ENCODE data around the gene RIN2.

RIN2 gene

GRCh38 chr20:19714579-19714840, 43.5 kb upstream of the RIN2 start:
- H3K27ac ChIP-seq, result no peak overlapping the region
- no peak for TF ChIP-seq CTCF (conservative IDR thresholded peaks at IDR 0.05; ENCODE audit: low read depth)
- ChIA-PET POLR2A (ENCODE audit: low non-redundant PET) (interaction anchor here (0.6 kb wide), 1 partner anchor 284 kb away, joined by 3 read pairs; no protein-coding TSS in a partner anchor), CTCF (interaction anchor here (0.6 to 0.8 kb wide), 2 partner anchors 27 to 526 kb away, joined by 3 read pairs; no protein-coding TSS in a partner anchor)
- no peak for DNase-seq (ENCODE audit: low spot score)

- TF ChIP-seq CTCF (conservative IDR thresholded peaks at IDR 0.05; ENCODE audit: low read depth), result no peak
- DNase-seq (ENCODE audit: low spot score), result no peak
- H3K27ac ChIP-seq, result no peak overlapping the region
- ChIA-PET POLR2A (ENCODE audit: low non-redundant PET) (no interaction called here), CTCF (no interaction called here)
Measured at GRCh38 chr20:19715986-19716385, 42.1 kb upstream of the RIN2 start.

GRCh38 chr20:19718880-19719279, 39.2 kb upstream of the RIN2 start:
- ChIA-PET POLR2A (ENCODE audit: low non-redundant PET) (no interaction called here), CTCF (no interaction called here)
- DNase-seq (ENCODE audit: low spot score), result no peak
- TF ChIP-seq CTCF (conservative IDR thresholded peaks at IDR 0.05; ENCODE audit: low read depth), result no peak
- no peak overlapping the region for H3K27ac ChIP-seq

- ChIA-PET CTCF (no interaction called here), POLR2A (ENCODE audit: low non-redundant PET) (no interaction called here)
- DNase-seq (ENCODE audit: low spot score), result no peak
- no peak for TF ChIP-seq CTCF (conservative IDR thresholded peaks at IDR 0.05; ENCODE audit: low read depth)
- no peak overlapping the region for H3K27ac ChIP-seq
Measured at GRCh38 chr20:19720991-19721390, 37.1 kb upstream of the RIN2 start.

GRCh38 chr20:19723051-19723450, 35.0 kb upstream of the RIN2 start:
- CTCF ChIA-PET, result no interaction called here
- DNase-seq (ENCODE audit: low spot score), result no peak
- POLR2A ChIA-PET (ENCODE audit: low non-redundant PET), result no interaction called here
- TF ChIP-seq CTCF (conservative IDR thresholded peaks at IDR 0.05; ENCODE audit: low read depth), result no peak
- H3K27ac ChIP-seq, result no peak overlapping the region

GRCh38 chr20:19723813-19724430, 34.1 kb upstream of the RIN2 start:
- CTCF ChIA-PET, result no interaction called here

More at GRCh38 chr20:19723813-19724430, 34.1 kb upstream of the RIN2 start:
- no peak for DNase-seq (ENCODE audit: low spot score)
- POLR2A ChIA-PET (ENCODE audit: low non-redundant PET), result no interaction called here
- no peak for TF ChIP-seq CTCF (conservative IDR thresholded peaks at IDR 0.05; ENCODE audit: low read depth)
- no peak overlapping the region for H3K27ac ChIP-seq

Measured in RWPE1 (cell line).